ENCODE data around the gene FGD2.

Gene FGD2

GRCh38 chr6:37025621-37026466 lies 20.4 kb downstream of the FGD2 start:
- no peak overlapping the region for H3K4me3 ChIP-seq (ENCODE audit: control insufficient read depth, low read depth, low read length)
- no peak for DNase-seq (ENCODE audit: low read depth)
- no peak for TF ChIP-seq CTCF (conservative IDR thresholded peaks at IDR 0.05; ENCODE audit: control insufficient read depth, insufficient read depth, low read depth, low read length)

- DNase-seq (ENCODE audit: low read depth) = no peak
- H3K4me3 ChIP-seq (ENCODE audit: control insufficient read depth, low read depth, low read length) = no peak overlapping the region
- no peak for TF ChIP-seq CTCF (conservative IDR thresholded peaks at IDR 0.05; ENCODE audit: control insufficient read depth, insufficient read depth, low read depth, low read length)
Observed at GRCh38 chr6:37027036-37027720, 21.7 kb downstream of the FGD2 start.

GRCh38 chr6:37027811-37028469 lies 22.5 kb downstream of the FGD2 start:
- DNase-seq (ENCODE audit: low read depth) = no peak
- no peak for TF ChIP-seq CTCF (conservative IDR thresholded peaks at IDR 0.05; ENCODE audit: control insufficient read depth, insufficient read depth, low read depth, low read length)
- H3K4me3 ChIP-seq (ENCODE audit: control insufficient read depth, low read depth, low read length) = no peak overlapping the region

- peak; percentile 87 for DNase-seq (ENCODE audit: low read depth)
- TF ChIP-seq CTCF (conservative IDR thresholded peaks at IDR 0.05; ENCODE audit: control insufficient read depth, insufficient read depth, low read depth, low read length) = peak; percentile 78
- H3K4me3 ChIP-seq (ENCODE audit: control insufficient read depth, low read depth, low read length) = no peak overlapping the region
Observed at GRCh38 chr6:37029249-37029971, 24.0 kb downstream of the FGD2 start.

GRCh38 chr6:37030599-37030998 lies 25.1 kb downstream of the FGD2 start:
- DNase-seq (ENCODE audit: low read depth) = no peak
- no peak overlapping the region for H3K4me3 ChIP-seq (ENCODE audit: control insufficient read depth, low read depth, low read length)
- TF ChIP-seq CTCF (conservative IDR thresholded peaks at IDR 0.05; ENCODE audit: control insufficient read depth, insufficient read depth, low read depth, low read length) = no peak

- TF ChIP-seq CTCF (conservative IDR thresholded peaks at IDR 0.05; ENCODE audit: control insufficient read depth, insufficient read depth, low read depth, low read length) = no peak
- no peak for DNase-seq (ENCODE audit: low read depth)
- H3K4me3 ChIP-seq (ENCODE audit: control insufficient read depth, low read depth, low read length) = no peak overlapping the region
Observed at GRCh38 chr6:37032239-37032638, 26.8 kb downstream of the FGD2 start.
